Neural progenitor cell (in vitro differentiated cells): Measurements from ENCODE around the gene STX1A.

Experiments used
- EZH2 ChIP-seq: fragments of 200-600 bp; sonication (generic); IDR thresholded peaks from 2 replicates; pipeline ENCODE4 v1.6.1; 2017; ENCODE audit warnings: antibody characterized with exemption, mild to moderate bottlenecking, moderate library complexity
- EZH2phosphoT487 ChIP-seq: fragments of 200-600 bp; sonication (generic); IDR thresholded peaks from 2 replicates; pipeline ENCODE4 v1.6.1; 2017; ENCODE audit warnings: antibody characterized with exemption
- TF ChIP-seq, protein P1 (sequence below): fragments of 200-600 bp; sonication (generic); IDR thresholded peaks from 2 replicates; pipeline ENCODE4 v1.5.1; 2017; ENCODE audit warnings: antibody characterized with exemption, mild to moderate bottlenecking

DNA sequence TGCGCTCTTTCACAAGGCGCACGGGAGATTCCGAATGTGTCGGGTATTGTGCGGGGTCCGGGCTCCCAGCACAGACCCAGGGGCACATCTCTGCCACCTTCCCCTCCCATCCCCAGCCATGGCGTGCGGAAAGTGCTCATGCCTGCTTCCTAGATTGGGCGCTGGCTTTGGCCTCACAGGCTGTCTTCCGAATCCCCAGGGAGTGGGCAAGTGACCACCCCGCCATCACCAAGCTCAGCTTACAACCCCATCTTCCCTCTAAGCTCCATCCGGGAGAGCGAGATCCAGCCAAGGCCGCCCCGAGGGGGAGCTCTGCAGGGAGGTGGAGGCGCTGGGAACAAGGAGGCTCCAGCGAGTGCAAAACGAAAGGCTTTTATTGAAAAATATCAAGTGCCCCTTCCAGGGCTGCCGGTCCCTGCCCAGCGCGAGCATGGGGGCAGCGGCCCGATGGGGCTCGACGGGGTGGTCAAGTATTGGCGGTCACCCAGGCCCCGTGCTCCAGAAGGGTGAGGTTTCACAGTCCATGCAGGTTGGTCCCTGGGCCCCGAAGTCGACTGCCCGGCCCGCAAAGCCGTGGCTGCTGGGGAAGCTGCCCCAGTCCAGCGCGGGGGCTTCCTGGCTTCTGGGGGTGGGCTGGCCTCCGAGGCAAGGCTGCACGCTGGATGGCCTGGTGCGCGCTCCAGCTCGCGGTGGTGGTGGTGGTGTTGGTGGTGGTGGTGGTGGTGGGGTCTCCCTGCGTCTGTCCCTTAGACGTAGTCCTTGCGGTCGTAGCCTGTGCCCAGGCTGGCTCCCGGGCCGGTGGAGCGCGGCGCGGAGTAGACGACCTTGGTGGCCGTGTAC lies 49.4 kb upstream of the STX1A start:
- TF ChIP-seq, protein P1, sequence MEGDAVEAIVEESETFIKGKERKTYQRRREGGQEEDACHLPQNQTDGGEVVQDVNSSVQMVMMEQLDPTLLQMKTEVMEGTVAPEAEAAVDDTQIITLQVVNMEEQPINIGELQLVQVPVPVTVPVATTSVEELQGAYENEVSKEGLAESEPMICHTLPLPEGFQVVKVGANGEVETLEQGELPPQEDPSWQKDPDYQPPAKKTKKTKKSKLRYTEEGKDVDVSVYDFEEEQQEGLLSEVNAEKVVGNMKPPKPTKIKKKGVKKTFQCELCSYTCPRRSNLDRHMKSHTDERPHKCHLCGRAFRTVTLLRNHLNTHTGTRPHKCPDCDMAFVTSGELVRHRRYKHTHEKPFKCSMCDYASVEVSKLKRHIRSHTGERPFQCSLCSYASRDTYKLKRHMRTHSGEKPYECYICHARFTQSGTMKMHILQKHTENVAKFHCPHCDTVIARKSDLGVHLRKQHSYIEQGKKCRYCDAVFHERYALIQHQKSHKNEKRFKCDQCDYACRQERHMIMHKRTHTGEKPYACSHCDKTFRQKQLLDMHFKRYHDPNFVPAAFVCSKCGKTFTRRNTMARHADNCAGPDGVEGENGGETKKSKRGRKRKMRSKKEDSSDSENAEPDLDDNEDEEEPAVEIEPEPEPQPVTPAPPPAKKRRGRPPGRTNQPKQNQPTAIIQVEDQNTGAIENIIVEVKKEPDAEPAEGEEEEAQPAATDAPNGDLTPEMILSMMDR, result no peak
- TF ChIP-seq EZH2 (no peak), EZH2phosphoT487 (no peak)
